GM12878 (cell line): ENCODE data around the gene UROD. TPM values are rescaled to one million over a fixed set of nuclear protein-coding genes. Genes with fewer than 3 reads are reported as not detected.

ENCODE experiments used
- ATAC-seq: fragments of 200-7000 bp; cut with Tn5 transposase; 3 replicates; pipeline ENCODE4 v1.9.1; 2020; ENCODE audit warnings: mild to moderate bottlenecking, moderate library complexity
- BruUV-seq: library from RNA; stranded (reverse); fragments of 400-500 nt; replicated peaks from 2 replicates; lab custom pipeline; 2021; lab: Mats Ljungman, UMichigan
- CTCF ChIA-PET: fragments of 300-600 bp; sonication (Branson Sonifier 250); formaldehyde crosslinking; extraction: SDS; loops from one replicate; lab custom pipeline; 2021; ENCODE audit warnings: inconsistent platforms; lab: Yijun Ruan, JAX
- POLR2A ChIA-PET: fragments of 350-600 bp; formaldehyde crosslinking; extraction: SDS; loops from one replicate; lab custom pipeline; 2021; ENCODE audit warnings: inconsistent platforms; lab: Charles Lee
- RAD21 ChIA-PET: fragments of 300-600 bp; sonication (Branson Sonifier 250); formaldehyde crosslinking; loops from one replicate; lab custom pipeline; 2023; ENCODE audit warnings: antibody characterized with exemption; ENCODE audit not compliant: unreplicated experiment; lab: Charles Lee
- SMC1A ChIA-PET: fragments of 300-600 bp; sonication (Branson Sonifier 250); formaldehyde crosslinking; loops from one replicate; lab custom pipeline; 2023; ENCODE audit not compliant: unreplicated experiment, uncharacterized antibody; lab: Charles Lee
- DNase-seq: peaks from one replicate; pipeline ENCODE4 v3.0.0-alpha.2; 2011; ENCODE audit warnings: low read depth, low spot score
- FAIRE-seq: peaks from 3 replicates; lab custom pipeline; 2011; peaks lifted over from hg19 to GRCh38; lab: Jason Lieb, UNC
- H2AFZ ChIP-seq: 2 replicates; pipeline ENCODE4 v1.6.0; 2011; ENCODE audit warnings: low read depth, low read length, control low read depth; ENCODE audit not compliant: control insufficient read depth
- H3K27ac ChIP-seq: 2 replicates; pipeline ENCODE4 v1.5.1; 2011; ENCODE audit warnings: control low read depth; ENCODE audit not compliant: control insufficient read depth, insufficient read depth
- H3K27me3 ChIP-seq, 2 experiments: replicated peaks in 1 of 2; 2 replicates each; pipeline versions ENCODE4 v1.6.0 to v1.6.1; 2011; ENCODE audit warnings: low read length in 1 of 2; ENCODE audit not compliant: control insufficient read depth in 2 of 2, insufficient read depth in 2 of 2
- H3K36me3 ChIP-seq, 2 experiments: 2 replicates each; pipeline ENCODE4 v1.5.1; 2011; ENCODE audit warnings: low read length in 1 of 2; ENCODE audit not compliant: control insufficient read depth in 2 of 2, insufficient read depth in 2 of 2
- H3K4me1 ChIP-seq: 2 replicates; pipeline ENCODE4 v1.6.1; 2011; ENCODE audit warnings: mild to moderate bottlenecking, low read length, moderate library complexity, mixed read lengths; ENCODE audit not compliant: control insufficient read depth, insufficient read depth
- H3K4me2 ChIP-seq: 2 replicates; pipeline ENCODE4 v1.6.0; 2011; ENCODE audit warnings: control low read depth; ENCODE audit not compliant: control insufficient read depth, insufficient read depth
- H3K4me3 ChIP-seq: fragments of 200-600 bp; sonication (generic); 2 replicates; pipeline ENCODE4 v1.5.1; 2016
- H3K79me2 ChIP-seq: 2 replicates; pipeline ENCODE4 v1.6.0; 2011; ENCODE audit warnings: low read length; ENCODE audit not compliant: control insufficient read depth, insufficient read depth
- H3K9ac ChIP-seq: 2 replicates; pipeline ENCODE4 v1.8.0; 2011; ENCODE audit warnings: low read length, control low read depth, mixed read lengths; ENCODE audit not compliant: control insufficient read depth, insufficient read depth
- H3K9me3 ChIP-seq: replicated peaks from 3 replicates; pipeline ENCODE4 v1.5.1; 2011; ENCODE audit warnings: mild to moderate bottlenecking, low read length; ENCODE audit not compliant: control insufficient read depth, insufficient read depth
- H4K20me1 ChIP-seq: 2 replicates; pipeline ENCODE4 v1.6.0; 2011; ENCODE audit not compliant: control insufficient read depth, insufficient read depth
- DPF2 ChIP-seq: fragments of 450-650 bp; IDR thresholded peaks from 2 replicates; pipeline ENCODE4 v1.6.1; 2017; ENCODE audit warnings: mild to moderate bottlenecking
- NR2C1 ChIP-seq: fragments of 450-650 bp; IDR thresholded peaks from 2 replicates; pipeline ENCODE4 v1.6.1; 2017; ENCODE audit warnings: antibody characterized with exemption, mild to moderate bottlenecking, moderate library complexity
- RUNX3 ChIP-seq: IDR thresholded peaks from 2 replicates; pipeline ENCODE4 v1.6.1; 2012; ENCODE audit warnings: low read length, inconsistent platforms
- SPI1 ChIP-seq: IDR thresholded peaks from 2 replicates; pipeline ENCODE4 v1.6.1; 2011; ENCODE audit warnings: low read depth, mild to moderate bottlenecking, low read length, moderate library complexity, borderline replicate concordance; ENCODE audit not compliant: insufficient read depth
- ZNF24 ChIP-seq: fragments of 450-650 bp; IDR thresholded peaks from 2 replicates; pipeline ENCODE4 v1.6.1; 2017; ENCODE audit warnings: antibody characterized with exemption, mild to moderate bottlenecking
- WGBS: methylation state at CpG from one replicate; pipeline ENCODE4 v1.1.6; 2016; ENCODE audit warnings: low lambda C conversion rate; ENCODE audit not compliant: insufficient replicate concordance, insufficient coverage; ENCODE audit errors: missing lambda C conversion rate; 5-methylcytosine and 5-hydroxymethylcytosine counted together
- in situ Hi-C: fragments of 300-500 bp; cut with MboI; formaldehyde crosslinking; loops from 9 replicates; pipeline ENCODE4 v1.14.3; 2018; ENCODE audit warnings: mixed read lengths
- intact Hi-C: fragments of 100-400 bp; cut with micrococcal nuclease; formaldehyde crosslinking; loops from one replicate; pipeline ENCODE4 v1.14.2; 2022; ENCODE audit not compliant: unreplicated experiment
- polyA plus RNA-seq, 11 experiments: library from polyadenylated mRNA; depleted of rRNA in 4 of 11; unstranded in 6 of 11; stranded (reverse) in 5 of 11; fragments of >200 nt; fragmentation: Nextera tagmentation in 4 of 11; fragmentation: Illumina TruSeq in 1 of 11; extraction: Ambion mirVana in 4 of 11; extraction: Trizol in 1 of 11; gene quantifications; 1 replicate in 1 of 11; 2 replicates in 10 of 11; pipeline versions ENCODE4 v1.2.1 to v1.2.3, GENCODE V29; 2011 to 2016; ENCODE audit warnings: inconsistent platforms in 2 of 11, missing spikeins in 2 of 11, low read depth in 1 of 11
- total RNA-seq, 4 experiments: library from RNA; depleted of rRNA in 3 of 4; stranded (reverse); fragments of >200 nt in 3 of 4; fragmentation: Illumina TruSeq in 1 of 4; extraction: Trizol in 1 of 4; gene quantifications; 2 replicates each; pipeline versions ENCODE4 v1.2.1 to v1.2.3, GENCODE V29; 2013 to 2021
- TF ChIP-seq, protein P1 (sequence below): IDR thresholded peaks from 2 replicates; pipeline ENCODE4 v1.6.1; 2012; ENCODE audit warnings: low read length, inconsistent platforms
- TF ChIP-seq, protein P2 (sequence below): fragments of 450-650 bp; IDR thresholded peaks from 2 replicates; pipeline ENCODE4 v1.6.1; 2016; ENCODE audit warnings: mild to moderate bottlenecking, moderate library complexity, borderline replicate concordance

The UROD gene
- total and polyA plus RNA-seq, 10 of the 15 experiments (the other 5 are each of a cell fraction or from before 2014, with no cell fraction given) = 65.8 to 330 (median 102) TPM

DNA sequence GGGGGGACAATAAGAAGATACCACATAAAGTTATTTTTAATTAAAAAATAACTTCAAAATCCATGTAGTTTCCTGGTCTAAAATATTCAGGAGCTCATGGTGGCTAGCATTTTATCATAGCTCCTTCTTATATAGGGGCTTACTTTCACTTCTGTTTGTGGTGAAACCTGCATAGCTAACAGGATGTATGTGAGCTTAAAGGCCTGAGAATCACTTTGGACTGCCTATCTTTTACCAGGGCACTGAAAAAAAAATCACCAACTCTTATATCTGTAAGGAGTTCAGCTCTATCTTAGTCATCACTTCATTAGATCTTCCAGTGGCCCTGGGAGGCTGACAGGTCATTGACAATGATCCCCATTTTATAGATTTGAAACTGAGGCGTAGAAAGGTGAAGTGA lies 21.3 kb downstream of the UROD start:
- in situ Hi-C loops (no loop called here), intact Hi-C loops (no loop called here)
- FAIRE-seq (no peak), ATAC-seq (peak; percentile 87), DNase-seq (no peak)
- TF ChIP-seq SPI1 (peak; percentile 45; the same call in 1 of the 2 replicates), DPF2 (no peak), ZNF24 (peak; percentile 72), NR2C1 (no peak), RUNX3 (peak; percentile 70)
- TF ChIP-seq, protein P1, sequence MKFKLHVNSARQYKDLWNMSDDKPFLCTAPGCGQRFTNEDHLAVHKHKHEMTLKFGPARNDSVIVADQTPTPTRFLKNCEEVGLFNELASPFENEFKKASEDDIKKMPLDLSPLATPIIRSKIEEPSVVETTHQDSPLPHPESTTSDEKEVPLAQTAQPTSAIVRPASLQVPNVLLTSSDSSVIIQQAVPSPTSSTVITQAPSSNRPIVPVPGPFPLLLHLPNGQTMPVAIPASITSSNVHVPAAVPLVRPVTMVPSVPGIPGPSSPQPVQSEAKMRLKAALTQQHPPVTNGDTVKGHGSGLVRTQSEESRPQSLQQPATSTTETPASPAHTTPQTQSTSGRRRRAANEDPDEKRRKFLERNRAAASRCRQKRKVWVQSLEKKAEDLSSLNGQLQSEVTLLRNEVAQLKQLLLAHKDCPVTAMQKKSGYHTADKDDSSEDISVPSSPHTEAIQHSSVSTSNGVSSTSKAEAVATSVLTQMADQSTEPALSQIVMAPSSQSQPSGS = no peak
- TF ChIP-seq, protein P2, sequence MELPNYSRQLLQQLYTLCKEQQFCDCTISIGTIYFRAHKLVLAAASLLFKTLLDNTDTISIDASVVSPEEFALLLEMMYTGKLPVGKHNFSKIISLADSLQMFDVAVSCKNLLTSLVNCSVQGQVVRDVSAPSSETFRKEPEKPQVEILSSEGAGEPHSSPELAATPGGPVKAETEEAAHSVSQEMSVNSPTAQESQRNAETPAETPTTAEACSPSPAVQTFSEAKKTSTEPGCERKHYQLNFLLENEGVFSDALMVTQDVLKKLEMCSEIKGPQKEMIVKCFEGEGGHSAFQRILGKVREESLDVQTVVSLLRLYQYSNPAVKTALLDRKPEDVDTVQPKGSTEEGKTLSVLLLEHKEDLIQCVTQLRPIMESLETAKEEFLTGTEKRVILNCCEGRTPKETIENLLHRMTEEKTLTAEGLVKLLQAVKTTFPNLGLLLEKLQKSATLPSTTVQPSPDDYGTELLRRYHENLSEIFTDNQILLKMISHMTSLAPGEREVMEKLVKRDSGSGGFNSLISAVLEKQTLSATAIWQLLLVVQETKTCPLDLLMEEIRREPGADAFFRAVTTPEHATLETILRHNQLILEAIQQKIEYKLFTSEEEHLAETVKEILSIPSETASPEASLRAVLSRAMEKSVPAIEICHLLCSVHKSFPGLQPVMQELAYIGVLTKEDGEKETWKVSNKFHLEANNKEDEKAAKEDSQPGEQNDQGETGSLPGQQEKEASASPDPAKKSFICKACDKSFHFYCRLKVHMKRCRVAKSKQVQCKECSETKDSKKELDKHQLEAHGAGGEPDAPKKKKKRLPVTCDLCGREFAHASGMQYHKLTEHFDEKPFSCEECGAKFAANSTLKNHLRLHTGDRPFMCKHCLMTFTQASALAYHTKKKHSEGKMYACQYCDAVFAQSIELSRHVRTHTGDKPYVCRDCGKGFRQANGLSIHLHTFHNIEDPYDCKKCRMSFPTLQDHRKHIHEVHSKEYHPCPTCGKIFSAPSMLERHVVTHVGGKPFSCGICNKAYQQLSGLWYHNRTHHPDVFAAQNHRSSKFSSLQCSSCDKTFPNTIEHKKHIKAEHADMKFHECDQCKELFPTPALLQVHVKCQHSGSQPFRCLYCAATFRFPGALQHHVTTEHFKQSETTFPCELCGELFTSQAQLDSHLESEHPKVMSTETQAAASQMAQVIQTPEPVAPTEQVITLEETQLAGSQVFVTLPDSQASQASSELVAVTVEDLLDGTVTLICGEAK = no peak
- no peaks in the 10 kb centered on the region for H3K9me3 ChIP-seq
- no peak overlapping the region for H3K9ac ChIP-seq
- 100% methylated on average over 1 of the region's 1 CpG for WGBS
- SMC1A ChIA-PET = interaction anchor here (0.6 to 2.4 kb wide), 8 partner anchors 9 to 437 kb away, joined by 3 to 20 read pairs (median 4); partner anchors contain the start of genes HECTD3 and UROD
- H3K36me3 ChIP-seq = no peaks in the 10 kb centered on the region
- no peaks in the 10 kb centered on the region for H4K20me1 ChIP-seq
- no peak overlapping the region for H3K27ac ChIP-seq
- H3K27me3 ChIP-seq = no peaks in the 10 kb centered on the region
- no peaks in the 10 kb centered on the region for H3K79me2 ChIP-seq
- POLR2A ChIA-PET = interaction anchor here (0.7 to 1.9 kb wide), 5 partner anchors 17 to 437 kb away, joined by 3 to 10 read pairs (median 3); no protein-coding TSS in a partner anchor
- no peak overlapping the region for H2AFZ ChIP-seq
- RAD21 ChIA-PET = interaction anchor here (0.7 to 1.7 kb wide), 8 partner anchors 8 to 466 kb away, joined by 3 to 15 read pairs (median 4); partner anchors contain the start of genes CCDC163, HECTD3 and UROD
- BruUV-seq = no TSS peak
- CTCF ChIA-PET = interaction anchor here (0.5 to 1.9 kb wide), 5 partner anchors 15 to 269 kb away, joined by 3 to 6 read pairs (median 5); no protein-coding TSS in a partner anchor
- H3K4me2 ChIP-seq = no peak overlapping the region
- H3K4me1 ChIP-seq = peaks cover 4% of the 10 kb centered on the region
- H3K4me3 ChIP-seq = no peak overlapping the region
